SK-N-SH (cell line): ENCODE measurements around the gene MAMLD1. TPM values are rescaled to one million over a fixed set of nuclear protein-coding genes. Genes with fewer than 3 reads are reported as not detected.

ENCODE experiments used
- CTCF ChIA-PET: fragments of 300-600, 350-600 bp; formaldehyde crosslinking; extraction: SDS; loops from one replicate; lab custom pipeline; 2021; lab: Yijun Ruan, JAX
- POLR2A ChIA-PET: fragments of 350-600 bp; sonication (Branson Sonifier 250); formaldehyde crosslinking; extraction: SDS; loops from one replicate; lab custom pipeline; 2020; ENCODE audit warnings: antibody characterized with exemption, inconsistent platforms; lab: Yijun Ruan, JAX
- DNase-seq: peaks from one replicate; pipeline ENCODE4 v3.0.0; 2012
- H2AFZ ChIP-seq: fragments of 200-600 bp; sonication (generic); 2 replicates; pipeline ENCODE4 v1.8.1; 2016; ENCODE audit warnings: antibody characterized with exemption, mild to moderate bottlenecking, low read depth
- H3F3A ChIP-seq: fragments of 200-600 bp; sonication (generic); replicated peaks from 2 replicates; pipeline ENCODE3; 2016; ENCODE audit warnings: antibody characterized with exemption, mild to moderate bottlenecking; ENCODE audit not compliant: insufficient read depth
- H3K27ac ChIP-seq, 2 experiments: fragments of 200-500 bp in 1 of 2; fragments of 200-600 bp in 1 of 2; sonication (Bioruptor generic) in 1 of 2; sonication (generic), shearing (Covaris generic) in 1 of 2; 2 replicates each; pipeline versions ENCODE4 v1.5.1 to v1.6.1; 2014 to 2016; ENCODE audit warnings: low read depth in 2 of 2, inconsistent platforms in 1 of 2, low read length in 1 of 2, mild to moderate bottlenecking in 1 of 2, mixed read lengths in 1 of 2
- H3K27me3 ChIP-seq: fragments of 200-600 bp; sonication (generic), shearing (Covaris generic); 2 replicates; pipeline ENCODE4 v1.6.1; 2016; ENCODE audit warnings: mixed run types; ENCODE audit not compliant: insufficient read depth
- H3K36me3 ChIP-seq, 2 experiments: fragments of 200-500 bp in 1 of 2; fragments of 200-600 bp in 1 of 2; sonication (Bioruptor generic) in 1 of 2; sonication (generic) in 1 of 2; replicated peaks in 1 of 2; 2 replicates each; pipeline versions ENCODE3 to v1.5.1; 2014 to 2016; ENCODE audit warnings: low read length in 1 of 2, mild to moderate bottlenecking in 1 of 2; ENCODE audit not compliant: insufficient read depth in 2 of 2, control insufficient read depth in 1 of 2
- H3K4me1 ChIP-seq, 2 experiments: fragments of 200-500 bp in 1 of 2; fragments of 200-600 bp in 1 of 2; sonication (Bioruptor generic) in 1 of 2; sonication (generic), shearing (Covaris generic) in 1 of 2; 2 replicates each; pipeline versions ENCODE4 v1.5.1 to v1.6.1; 2014 to 2016; ENCODE audit warnings: low read depth in 1 of 2, low read length in 1 of 2, mixed run types in 1 of 2; ENCODE audit not compliant: insufficient read depth in 2 of 2, control insufficient read depth in 1 of 2
- H3K4me2 ChIP-seq: fragments of 200-600 bp; sonication (generic), shearing (Covaris generic); 2 replicates; pipeline ENCODE4 v1.6.1; 2017; ENCODE audit warnings: mixed run types
- H3K4me3 ChIP-seq, 2 experiments: fragments of 200-500 bp in 1 of 2; fragments of 200-600 bp in 1 of 2; sonication (Bioruptor generic) in 1 of 2; sonication (generic), shearing (Covaris generic) in 1 of 2; 2 replicates each; pipeline versions ENCODE4 v1.5.1 to v1.8.1; 2014 to 2016; ENCODE audit warnings: low read depth in 2 of 2, inconsistent platforms in 1 of 2, low read length in 1 of 2, mild to moderate bottlenecking in 1 of 2, mixed read lengths in 1 of 2, moderate library complexity in 1 of 2
- H3K79me2 ChIP-seq: fragments of 200-600 bp; sonication (generic); 2 replicates; pipeline ENCODE4 v1.8.1; 2017; ENCODE audit warnings: mild to moderate bottlenecking; ENCODE audit not compliant: insufficient read depth
- H3K9ac ChIP-seq: fragments of 200-600 bp; sonication (generic); 2 replicates; pipeline ENCODE4 v1.6.1; 2017; ENCODE audit warnings: mixed run types
- H3K9me2 ChIP-seq: fragments of 200-600 bp; sonication (generic); 2 replicates; pipeline ENCODE4 v1.6.1; 2017; ENCODE audit warnings: mixed run types
- H3K9me3 ChIP-seq: fragments of 200-600 bp; sonication (generic); 2 replicates; pipeline ENCODE4 v1.6.1; 2017; ENCODE audit warnings: mixed run types, mild to moderate bottlenecking, moderate library complexity
- H4K20me1 ChIP-seq: fragments of 200-600 bp; sonication (generic); 2 replicates; pipeline ENCODE4 v1.6.1; 2017; ENCODE audit warnings: mild to moderate bottlenecking, mixed run types; ENCODE audit not compliant: insufficient read depth
- ELF1 ChIP-seq: IDR thresholded peaks from 2 replicates; pipeline ENCODE4 v1.4.0; 2012
- FOSL2 ChIP-seq: IDR thresholded peaks from 2 replicates; pipeline ENCODE4 v1.4.0; 2012; ENCODE audit warnings: low read depth, mild to moderate bottlenecking, moderate library complexity, borderline replicate concordance
- IRF3 ChIP-seq: fragments of 150-350 bp; IDR thresholded peaks from 2 replicates; pipeline ENCODE4 v1.6.1; 2016; ENCODE audit warnings: mild to moderate bottlenecking, low read depth, low read length
- JUND ChIP-seq: IDR thresholded peaks from 2 replicates; pipeline ENCODE4 v1.4.0; 2012
- MAX ChIP-seq: IDR thresholded peaks from 2 replicates; pipeline ENCODE4 v1.4.0; 2012; ENCODE audit warnings: low read depth
- MEF2A ChIP-seq: IDR thresholded peaks from 2 replicates; pipeline ENCODE4 v1.4.0; 2012; ENCODE audit warnings: low read depth, borderline replicate concordance
- PBX3 ChIP-seq: IDR thresholded peaks from 2 replicates; pipeline ENCODE4; 2012
- POLR2AphosphoS5 ChIP-seq: IDR thresholded peaks from 2 replicates; pipeline ENCODE4 v1.6.1; 2012; ENCODE audit warnings: low read depth, low read length
- RAD21 ChIP-seq: IDR thresholded peaks from 2 replicates; pipeline ENCODE4 v1.6.1; 2012; ENCODE audit warnings: mild to moderate bottlenecking, low read length
- RXRA ChIP-seq: IDR thresholded peaks from 2 replicates; pipeline ENCODE4 v1.4.0; 2012; ENCODE audit warnings: low read depth, mild to moderate bottlenecking, borderline replicate concordance
- SIN3A ChIP-seq: IDR thresholded peaks from 2 replicates; pipeline ENCODE4 v1.6.1; 2012; ENCODE audit warnings: low read depth, mild to moderate bottlenecking, low read length, moderate library complexity, borderline replicate concordance
- TAF1 ChIP-seq: IDR thresholded peaks from 2 replicates; pipeline ENCODE4 v1.6.1; 2012; ENCODE audit warnings: low read depth, mild to moderate bottlenecking, low read length, moderate library complexity, borderline replicate concordance
- TCF12 ChIP-seq: IDR thresholded peaks from 2 replicates; pipeline ENCODE4 v1.4.0; 2012
- TEAD4 ChIP-seq: IDR thresholded peaks from 2 replicates; pipeline ENCODE4 v1.4.0; 2012; ENCODE audit warnings: mild to moderate bottlenecking, borderline replicate concordance; ENCODE audit not compliant: insufficient read depth
- USF1 ChIP-seq: IDR thresholded peaks from 2 replicates; pipeline ENCODE4 v1.4.0; 2012; ENCODE audit warnings: low read depth, borderline replicate concordance
- YY1 ChIP-seq: IDR thresholded peaks from 2 replicates; pipeline ENCODE4 v1.4.0; 2012; ENCODE audit warnings: low read depth, mild to moderate bottlenecking
- WGBS: methylation state at CpG from one replicate; pipeline ENCODE4 v1.1.6; 2017; ENCODE audit warnings: low lambda C conversion rate; 5-methylcytosine and 5-hydroxymethylcytosine counted together
- polyA plus RNA-seq, 3 experiments: library from polyadenylated mRNA; depleted of rRNA; stranded (reverse); fragments of >200 nt; gene quantifications; 2 replicates each; pipeline ENCODE4 v1.2.3, GENCODE V29; 2012
- TF ChIP-seq, protein P1 (sequence below): IDR thresholded peaks from 2 replicates; pipeline ENCODE4 v1.6.1; 2012; ENCODE audit warnings: mild to moderate bottlenecking, low read depth, low read length, moderate library complexity
- TF ChIP-seq, protein P2 (sequence below): IDR thresholded peaks from 2 replicates; pipeline ENCODE4 v1.4.0; 2012; ENCODE audit warnings: low read depth, borderline replicate concordance

MAMLD1 gene
- polyA plus RNA-seq, 1 of the 3 experiments (the other 2 are of a cell fraction) = 4.4 TPM

- Histone ChIP-seq H3K9ac (no peak overlapping the region), H3F3A (no peaks in the 10 kb centered on the region), H3K9me3 (no peaks in the 10 kb centered on the region), H3K79me2 (no peaks in the 10 kb centered on the region), H3K4me1 (no peaks in the 10 kb centered on the region), H3K9me2 (no peaks in the 10 kb centered on the region), H3K36me3 (no peaks in the 10 kb centered on the region), H4K20me1 (no peaks in the 10 kb centered on the region), H3K4me2 (no peak overlapping the region), H2AFZ (no peak overlapping the region)
- no peak for DNase-seq
- 39% methylated on average over 2 of the region's 4 CpGs for WGBS
- CTCF ChIA-PET = no interaction called here
- TF ChIP-seq IRF3 (no peak), TEAD4 (no peak), RXRA (no peak), USF1 (no peak), PBX3 (no peak), YY1 (no peak), RAD21 (no peak), TAF1 (no peak), POLR2AphosphoS5 (no peak), MEF2A (no peak), SIN3A (no peak), ELF1 (no peak), FOSL2 (no peak), TCF12 (no peak), JUND (no peak), MAX (no peak)
- TF ChIP-seq, protein P1, sequence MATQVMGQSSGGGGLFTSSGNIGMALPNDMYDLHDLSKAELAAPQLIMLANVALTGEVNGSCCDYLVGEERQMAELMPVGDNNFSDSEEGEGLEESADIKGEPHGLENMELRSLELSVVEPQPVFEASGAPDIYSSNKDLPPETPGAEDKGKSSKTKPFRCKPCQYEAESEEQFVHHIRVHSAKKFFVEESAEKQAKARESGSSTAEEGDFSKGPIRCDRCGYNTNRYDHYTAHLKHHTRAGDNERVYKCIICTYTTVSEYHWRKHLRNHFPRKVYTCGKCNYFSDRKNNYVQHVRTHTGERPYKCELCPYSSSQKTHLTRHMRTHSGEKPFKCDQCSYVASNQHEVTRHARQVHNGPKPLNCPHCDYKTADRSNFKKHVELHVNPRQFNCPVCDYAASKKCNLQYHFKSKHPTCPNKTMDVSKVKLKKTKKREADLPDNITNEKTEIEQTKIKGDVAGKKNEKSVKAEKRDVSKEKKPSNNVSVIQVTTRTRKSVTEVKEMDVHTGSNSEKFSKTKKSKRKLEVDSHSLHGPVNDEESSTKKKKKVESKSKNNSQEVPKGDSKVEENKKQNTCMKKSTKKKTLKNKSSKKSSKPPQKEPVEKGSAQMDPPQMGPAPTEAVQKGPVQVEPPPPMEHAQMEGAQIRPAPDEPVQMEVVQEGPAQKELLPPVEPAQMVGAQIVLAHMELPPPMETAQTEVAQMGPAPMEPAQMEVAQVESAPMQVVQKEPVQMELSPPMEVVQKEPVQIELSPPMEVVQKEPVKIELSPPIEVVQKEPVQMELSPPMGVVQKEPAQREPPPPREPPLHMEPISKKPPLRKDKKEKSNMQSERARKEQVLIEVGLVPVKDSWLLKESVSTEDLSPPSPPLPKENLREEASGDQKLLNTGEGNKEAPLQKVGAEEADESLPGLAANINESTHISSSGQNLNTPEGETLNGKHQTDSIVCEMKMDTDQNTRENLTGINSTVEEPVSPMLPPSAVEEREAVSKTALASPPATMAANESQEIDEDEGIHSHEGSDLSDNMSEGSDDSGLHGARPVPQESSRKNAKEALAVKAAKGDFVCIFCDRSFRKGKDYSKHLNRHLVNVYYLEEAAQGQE = no peak
- TF ChIP-seq, protein P2, sequence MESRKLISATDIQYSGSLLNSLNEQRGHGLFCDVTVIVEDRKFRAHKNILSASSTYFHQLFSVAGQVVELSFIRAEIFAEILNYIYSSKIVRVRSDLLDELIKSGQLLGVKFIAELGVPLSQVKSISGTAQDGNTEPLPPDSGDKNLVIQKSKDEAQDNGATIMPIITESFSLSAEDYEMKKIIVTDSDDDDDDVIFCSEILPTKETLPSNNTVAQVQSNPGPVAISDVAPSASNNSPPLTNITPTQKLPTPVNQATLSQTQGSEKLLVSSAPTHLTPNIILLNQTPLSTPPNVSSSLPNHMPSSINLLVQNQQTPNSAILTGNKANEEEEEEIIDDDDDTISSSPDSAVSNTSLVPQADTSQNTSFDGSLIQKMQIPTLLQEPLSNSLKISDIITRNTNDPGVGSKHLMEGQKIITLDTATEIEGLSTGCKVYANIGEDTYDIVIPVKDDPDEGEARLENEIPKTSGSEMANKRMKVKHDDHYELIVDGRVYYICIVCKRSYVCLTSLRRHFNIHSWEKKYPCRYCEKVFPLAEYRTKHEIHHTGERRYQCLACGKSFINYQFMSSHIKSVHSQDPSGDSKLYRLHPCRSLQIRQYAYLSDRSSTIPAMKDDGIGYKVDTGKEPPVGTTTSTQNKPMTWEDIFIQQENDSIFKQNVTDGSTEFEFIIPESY = no peak
- TF ChIP-seq, all 33 proteins: peak for 0
- POLR2A ChIA-PET = no interaction called here
- no peak overlapping the region for H3K4me3 ChIP-seq
- no peaks in the 10 kb centered on the region for H3K27me3 ChIP-seq
- H3K27ac ChIP-seq = no peak overlapping the region
Measured at GRCh38 chrX:150348365-150348764, 14.8 kb upstream of the MAMLD1 start.
